Adrenal gland (tissue), 12 donors: ENCODE data around the gene RIMKLA. TPM values are rescaled to one million over a fixed set of nuclear protein-coding genes. Genes with fewer than 3 reads are reported as not detected.

Source experiments
- DNase-seq, 7 donors: peaks; one replicate each; pipeline ENCODE4 v3.0.0-alpha.2; 2019 to 2020
- H3K27ac ChIP-seq, 5 donors: fragments of 200-600 bp; sonication (generic) in 4 of 5; 1 replicate in 3 of 5; 2 replicates in 2 of 5; pipeline versions ENCODE4 v1.5.1 to v1.8.0; 2016 to 2020; ENCODE audit warnings: mild to moderate bottlenecking in 1 of 5
- H3K27me3 ChIP-seq: fragments of 200-600 bp; 2 replicates; pipeline ENCODE4 v1.8.0; 2021
- H3K36me3 ChIP-seq, 2 donors: fragments of 200-600 bp; replicated peaks in 1 of 2; 1 replicate in 1 of 2; 2 replicates in 1 of 2; pipeline versions ENCODE4 v1.5.1 to v1.8.0; 2018 to 2022
- H3K4me1 ChIP-seq, 2 donors: fragments of 200-600 bp; replicated peaks in 1 of 2; 1 replicate in 1 of 2; 2 replicates in 1 of 2; pipeline versions ENCODE4 v1.5.1 to v1.8.0; 2018 to 2021
- H3K4me3 ChIP-seq, 4 donors: fragments of 200-600 bp; sonication (generic) in 3 of 4; one replicate each; pipeline ENCODE4 v1.5.1; 2016 to 2018
- H3K9me3 ChIP-seq, 3 donors: fragments of 200-600 bp; sonication (generic) in 1 of 3; replicated peaks in 1 of 3; 1 replicate in 2 of 3; 2 replicates in 1 of 3; pipeline versions ENCODE4 v1.5.1 to v1.8.0; 2016 to 2021
- POLR2A ChIP-seq, 2 donors: fragments of 450-650 bp; IDR thresholded peaks; one replicate each; pipeline ENCODE4 v1.6.1; 2017; ENCODE audit warnings: antibody characterized with exemption in 2 of 2, mild to moderate bottlenecking in 2 of 2, moderate library complexity in 1 of 2
- WGBS, 4 donors: extraction: QIAGEN DNeasy Blood & Tissue Kit in 2 of 4; methylation state at CpG; one replicate each; pipeline versions ENCODE4 v1.1.5 to v1.1.7; 2013 to 2017; 5-methylcytosine and 5-hydroxymethylcytosine counted together
- intact Hi-C, 2 donors: fragments of 100-400 bp; cut with DNase I; formaldehyde crosslinking; loops; one replicate each; pipeline versions ENCODE4 v1.14.1 to v1.15.0; 2022 to 2023
- polyA plus RNA-seq, 3 donors: library from polyadenylated mRNA; stranded (reverse); fragments of 200-250 nt in 2 of 3; fragments of 350-450 nt in 1 of 3; fragmentation: Illumina TruSeq in 1 of 3; extraction: RNeasy Lipid Tissue Mini Kit (QIAGEN cat#74804) in 1 of 3; gene quantifications; one replicate each; pipeline ENCODE4 v1.2.3, GENCODE V29; 2013 to 2014
- total RNA-seq, 9 donors: library from RNA; depleted of rRNA in 4 of 9; stranded (reverse); fragments of >200 nt in 4 of 9; fragments of 120-200 nt in 1 of 9; fragmentation: NEBNext Ultra II Directional in 1 of 9; extraction: Animal tissue kit (Norgen Biotek cat#: 25700) in 1 of 9; gene quantifications; one replicate each; pipeline versions ENCODE4 v1.1.0 to v1.2.4, GENCODE V29; 2013 to 2023
- TF ChIP-seq, protein P1 (sequence below), 6 experiments: fragments of 450-650 bp in 4 of 6; fragments of 200-600 bp in 2 of 6; sonication (generic) in 1 of 6; IDR thresholded peaks; 1 replicate in 5 of 6; 2 replicates in 1 of 6; pipeline versions ENCODE4 v1.5.1 to v1.8.0; 2016 to 2021; ENCODE audit warnings: antibody characterized with exemption in 6 of 6, mild to moderate bottlenecking in 2 of 6, moderate library complexity in 1 of 6
- donor health status: healthy with polysubstance abuse.
- donor health status: Bipolar disorder and iron deficiency.
- donor health status: DM: yes; HTN: yes; CAD: no.
- donor health status: DM: no; HTN: no; CAD: no.
- donor health status: DM: no; HTN: no; CAD: no.
- donor health status: DM: yes; HTN: yes; CAD: no.

Gene RIMKLA
- total and polyA plus RNA-seq, 12 donors: 0.07 to 4.0 (median 0.35) TPM

DNA sequence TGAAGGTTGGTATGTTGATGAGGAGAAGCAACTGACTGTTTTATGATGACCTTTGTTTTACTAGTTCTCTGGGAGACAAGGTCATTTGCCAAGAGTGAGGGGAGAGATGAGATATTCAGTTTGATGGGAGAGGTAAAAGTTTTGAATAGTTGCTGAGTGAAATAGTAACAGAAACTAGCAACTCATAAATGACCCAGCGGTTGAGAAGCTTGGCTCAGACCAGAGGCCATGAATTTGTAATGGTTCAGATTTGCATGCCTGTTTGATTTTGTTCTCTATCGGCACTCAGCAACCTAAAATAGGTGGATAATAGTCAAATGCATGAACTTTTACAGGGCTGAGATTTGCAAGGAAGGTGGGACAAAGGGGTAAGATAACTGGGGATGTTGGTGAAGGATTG is 89.1 kb downstream of the RIMKLA start:
- TF ChIP-seq, protein P1, sequence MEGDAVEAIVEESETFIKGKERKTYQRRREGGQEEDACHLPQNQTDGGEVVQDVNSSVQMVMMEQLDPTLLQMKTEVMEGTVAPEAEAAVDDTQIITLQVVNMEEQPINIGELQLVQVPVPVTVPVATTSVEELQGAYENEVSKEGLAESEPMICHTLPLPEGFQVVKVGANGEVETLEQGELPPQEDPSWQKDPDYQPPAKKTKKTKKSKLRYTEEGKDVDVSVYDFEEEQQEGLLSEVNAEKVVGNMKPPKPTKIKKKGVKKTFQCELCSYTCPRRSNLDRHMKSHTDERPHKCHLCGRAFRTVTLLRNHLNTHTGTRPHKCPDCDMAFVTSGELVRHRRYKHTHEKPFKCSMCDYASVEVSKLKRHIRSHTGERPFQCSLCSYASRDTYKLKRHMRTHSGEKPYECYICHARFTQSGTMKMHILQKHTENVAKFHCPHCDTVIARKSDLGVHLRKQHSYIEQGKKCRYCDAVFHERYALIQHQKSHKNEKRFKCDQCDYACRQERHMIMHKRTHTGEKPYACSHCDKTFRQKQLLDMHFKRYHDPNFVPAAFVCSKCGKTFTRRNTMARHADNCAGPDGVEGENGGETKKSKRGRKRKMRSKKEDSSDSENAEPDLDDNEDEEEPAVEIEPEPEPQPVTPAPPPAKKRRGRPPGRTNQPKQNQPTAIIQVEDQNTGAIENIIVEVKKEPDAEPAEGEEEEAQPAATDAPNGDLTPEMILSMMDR (IDR thresholded peaks at IDR 0.05): no peak
- TF ChIP-seq POLR2A (IDR thresholded peaks at IDR 0.05): no peak
- WGBS, 4 donors: 94 to 100% (median 96%) methylated on average over 2 of the region's 2 CpGs

More for the DNA sequence above, 89.1 kb downstream of the RIMKLA start:
- intact Hi-C loops: loop anchor here in 1 of 2 donors (10.0 kb wide), 2 partner anchors 125 to 295 kb away; no protein-coding TSS in a partner anchor
- Histone ChIP-seq H3K4me1 (no peaks in the 10 kb centered on the region), H3K27ac (no peak overlapping the region), H3K4me3 (no peak overlapping the region), H3K36me3 (no peaks in the 10 kb centered on the region), H3K9me3 (no peaks in the 10 kb centered on the region), H3K27me3 (no peaks in the 10 kb centered on the region)
- DNase-seq: no peak

Other genes starting within 250 kb of the RIMKLA start
- not detected for gene GUCA2B, start 227.4 kb upstream of the RIMKLA start, total RNA-seq
- not detected for gene GUCA2B, start 227.4 kb upstream of the RIMKLA start, polyA plus RNA-seq
- gene GUCA2A, start 216.0 kb upstream of the RIMKLA start, total RNA-seq: not detected
- gene GUCA2A, start 216.0 kb upstream of the RIMKLA start, polyA plus RNA-seq: under 1 TPM in 1 of 3 donors, not detected in 2; 0.61 TPM
- 10 to 100 TPM; 19.7 to 58.5 (median 33.5) TPM for gene FOXJ3, start 45.6 kb upstream of the RIMKLA start, total RNA-seq
- 10 to 100 TPM in 2 of 3 donors, 1 to 10 TPM in 1; 8.4 to 36.1 (median 10.2) TPM for gene FOXJ3, start 45.6 kb upstream of the RIMKLA start, polyA plus RNA-seq
- 10 to 100 TPM in 1 of 9 donors, 1 to 10 TPM in 8; 1.2 to 12.2 (median 4.5) TPM for gene ZMYND12, start 75.2 kb downstream of the RIMKLA start, total RNA-seq
- 1 to 10 TPM; 2.7 to 6.1 (median 2.7) TPM for gene ZMYND12, start 75.2 kb downstream of the RIMKLA start, polyA plus RNA-seq
- gene PPCS, start 75.8 kb downstream of the RIMKLA start, total RNA-seq: 100 to 1,000 TPM in 3 of 9 donors, 10 to 100 TPM in 6; 48.7 to 141 (median 89.1) TPM
- 100 to 1,000 TPM in 1 of 3 donors, 10 to 100 TPM in 2; 85.9 to 191 (median 92.7) TPM for gene PPCS, start 75.8 kb downstream of the RIMKLA start, polyA plus RNA-seq
- gene CCDC30, start 82.5 kb downstream of the RIMKLA start, total RNA-seq: 1 to 10 TPM; 1.8 to 8.3 (median 5.4) TPM
- gene CCDC30, start 82.5 kb downstream of the RIMKLA start, polyA plus RNA-seq: 1 to 10 TPM; 2.9 to 3.5 (median 3.4) TPM